Keratinocyte (primary cell): ENCODE data around the gene TSC22D3. TPM values are rescaled to one million over a fixed set of nuclear protein-coding genes. Genes with fewer than 3 reads are reported as not detected.
"Not testable (repeated sequence)": the region's sequence is repeated elsewhere in the genome, so short reads cannot be mapped to it uniquely, and the experiment has no call there.

Experiments
- DNase-seq: peaks from one replicate; pipeline ENCODE4 v3.0.0-alpha.2; 2011; ENCODE audit warnings: low read depth, missing footprints, low spot score
- FAIRE-seq: peaks from 2 replicates; lab custom pipeline; 2011; peaks lifted over from hg19 to GRCh38; lab: Jason Lieb, UNC
- H2AFZ ChIP-seq: 2 replicates; pipeline ENCODE4 v1.6.0; 2012; ENCODE audit warnings: low read length, control low read depth, inconsistent platforms; ENCODE audit not compliant: control insufficient read depth
- H3K27ac ChIP-seq: 2 replicates; pipeline ENCODE4 v1.5.1; 2011; ENCODE audit warnings: low read length; ENCODE audit not compliant: control insufficient read depth, insufficient read depth
- H3K27me3 ChIP-seq: 3 replicates; pipeline ENCODE4 v1.6.0; 2011; ENCODE audit warnings: low read length; ENCODE audit not compliant: control insufficient read depth, insufficient read depth; ENCODE audit errors: extremely low read depth
- H3K36me3 ChIP-seq, 2 experiments: 2 replicates in 1 of 2; 3 replicates in 1 of 2; pipeline ENCODE4 v1.5.1; 2011; ENCODE audit warnings: low read length in 2 of 2, mild to moderate bottlenecking in 1 of 2; ENCODE audit not compliant: control insufficient read depth in 2 of 2, insufficient read depth in 2 of 2; ENCODE audit errors: extremely low read depth in 1 of 2
- H3K4me1 ChIP-seq: 3 replicates; pipeline ENCODE4 v1.5.1; 2011; ENCODE audit warnings: low read length; ENCODE audit not compliant: control insufficient read depth, insufficient read depth; ENCODE audit errors: extremely low read depth
- H3K4me2 ChIP-seq: 3 replicates; pipeline ENCODE4 v1.6.0; 2011; ENCODE audit warnings: low read depth, low read length; ENCODE audit not compliant: control insufficient read depth, insufficient read depth; ENCODE audit errors: extremely low read depth
- H3K4me3 ChIP-seq, 3 experiments: fragments of 200-600 bp in 1 of 3; sonication (generic) in 1 of 3; 2 replicates in 2 of 3; 3 replicates in 1 of 3; pipeline ENCODE4 v1.5.1; 2011 to 2016; ENCODE audit warnings: low read length in 3 of 3, mild to moderate bottlenecking in 3 of 3, control low read depth in 2 of 3, inconsistent platforms in 1 of 3, low read depth in 1 of 3, mixed read lengths in 1 of 3, mixed run types in 1 of 3, moderate library complexity in 1 of 3; ENCODE audit not compliant: control insufficient read depth in 2 of 3, insufficient read depth in 2 of 3; ENCODE audit errors: extremely low read depth in 1 of 3
- H3K79me2 ChIP-seq: 2 replicates; pipeline ENCODE4 v1.6.0; 2012; ENCODE audit warnings: low read length; ENCODE audit not compliant: control insufficient read depth, insufficient read depth
- H3K9ac ChIP-seq: 3 replicates; pipeline ENCODE4 v1.6.0; 2011; ENCODE audit warnings: low read length; ENCODE audit not compliant: control insufficient read depth, insufficient read depth; ENCODE audit errors: extremely low read depth
- H3K9me1 ChIP-seq: 3 replicates; pipeline ENCODE4 v1.6.0; 2011; ENCODE audit warnings: low read length; ENCODE audit not compliant: control insufficient read depth, insufficient read depth; ENCODE audit errors: extremely low read depth
- H3K9me3 ChIP-seq: 2 replicates; pipeline ENCODE4 v1.5.1; 2012; ENCODE audit warnings: low read depth, low read length; ENCODE audit not compliant: control insufficient read depth
- H4K20me1 ChIP-seq: 3 replicates; pipeline ENCODE4 v1.6.0; 2011; ENCODE audit warnings: low read length; ENCODE audit not compliant: control insufficient read depth, insufficient read depth; ENCODE audit errors: extremely low read depth
- CTCF ChIP-seq, 3 experiments: IDR thresholded peaks in 1 of 3; conservative IDR thresholded peaks in 1 of 3; optimal IDR thresholded peaks in 1 of 3; 2 replicates in 2 of 3; 3 replicates in 1 of 3; pipeline versions ENCODE3 to v1.5.1; 2011; ENCODE audit warnings: low read length in 3 of 3, mild to moderate bottlenecking in 3 of 3, moderate library complexity in 2 of 3, control low read depth in 1 of 3, inconsistent platforms in 1 of 3; ENCODE audit not compliant: insufficient read depth in 2 of 3; ENCODE audit errors: extremely low read depth in 1 of 3
- EZH2 ChIP-seq: IDR thresholded peaks from one replicate; pipeline ENCODE4 v1.6.1; 2012; ENCODE audit warnings: inconsistent platforms, mild to moderate bottlenecking, low read length, moderate library complexity
- dilution Hi-C: fragments of 300-500 bp; cut with MboI; formaldehyde crosslinking; loops from one replicate; pipeline ENCODE4 v1.7.0; 2020; ENCODE audit warnings: low sequenced_read_pairs; ENCODE audit not compliant: extremely low pct_ligation_motif_present
- polyA plus RNA-seq, 5 experiments: library from polyadenylated mRNA; depleted of rRNA in 3 of 5; stranded (reverse) in 3 of 5; stranded (forward) in 1 of 5; unstranded in 1 of 5; fragments of >200 nt; gene quantifications; 1 replicate in 1 of 5; 2 replicates in 3 of 5; 3 replicates in 1 of 5; pipeline versions ENCODE4 v1.2.1 to v1.2.3, GENCODE V29; 2011 to 2012; ENCODE audit warnings: missing spikeins in 2 of 5, low read depth in 1 of 5, low replicate concordance in 1 of 5

Gene TSC22D3
- polyA plus RNA-seq, 1 donor (not counting 4 experiments of a cell fraction or from before 2014, with no cell fraction given), result 48.5 TPM

GRCh38 chrX:107823042-107823441 lies 47.5 kb upstream of the TSC22D3 start:
- TF ChIP-seq EZH2 (no peak), CTCF (optimal IDR thresholded peaks at IDR 0.05 in 1 of 3, IDR thresholded peaks at IDR 0.05 in 1 of 3, conservative IDR thresholded peaks at IDR 0.05 in 1 of 3; ENCODE audit: extremely low read depth in 1 of 3, insufficient read depth in 2 of 3, low read length in 3 of 3) (no peak)
- H3K27me3 ChIP-seq, result peaks cover 5% of the 10 kb centered on the region

GRCh38 chrX:107818900-107819521 lies 43.4 kb upstream of the TSC22D3 start:
- H3K36me3 ChIP-seq, result no peaks in the 10 kb centered on the region
- no peak overlapping the region for H3K4me2 ChIP-seq
- no peak overlapping the region for H2AFZ ChIP-seq
- no peak overlapping the region for H3K9ac ChIP-seq
- FAIRE-seq (no peak), DNase-seq (no peak)
- no peaks in the 10 kb centered on the region for H3K9me1 ChIP-seq
- TF ChIP-seq CTCF (optimal IDR thresholded peaks at IDR 0.05 in 1 of 3, IDR thresholded peaks at IDR 0.05 in 1 of 3, conservative IDR thresholded peaks at IDR 0.05 in 1 of 3; ENCODE audit: extremely low read depth in 1 of 3, insufficient read depth in 2 of 3, low read length in 3 of 3), result no peak
- TF ChIP-seq EZH2, result no peak
- no peaks in the 10 kb centered on the region for H3K79me2 ChIP-seq
- no peak overlapping the region for H3K4me3 ChIP-seq
- peaks cover 6% of the 10 kb centered on the region for H3K9me3 ChIP-seq
- no peaks in the 10 kb centered on the region for H3K4me1 ChIP-seq
- H3K27me3 ChIP-seq, result no peaks in the 10 kb centered on the region
- H4K20me1 ChIP-seq, result no peaks in the 10 kb centered on the region
- dilution Hi-C loops, result no loop called here
- H3K27ac ChIP-seq, result no peak overlapping the region

More at GRCh38 chrX:107823042-107823441, 47.5 kb upstream of the TSC22D3 start:
- Histone ChIP-seq H3K9me3 (peaks cover 6% of the 10 kb centered on the region), H3K79me2 (peaks cover 2% of the 10 kb centered on the region), H2AFZ (no peak overlapping the region), H3K9me1 (no peaks in the 10 kb centered on the region), H3K36me3 (no peaks in the 10 kb centered on the region), H3K9ac (no peak overlapping the region), H3K4me3 (no peak overlapping the region), H3K4me2 (no peak overlapping the region), H4K20me1 (no peaks in the 10 kb centered on the region), H3K27ac (no peak overlapping the region), H3K4me1 (no peaks in the 10 kb centered on the region)
- DNase-seq (no peak), FAIRE-seq (no peak)
- dilution Hi-C loops, result no loop called here

- DNase-seq, H3K9me3 ChIP-seq, H3K4me2 ChIP-seq, H3K27me3 ChIP-seq, H3K9me1 ChIP-seq, H3K9ac ChIP-seq, H3K4me1 ChIP-seq, H2AFZ ChIP-seq, H3K27ac ChIP-seq, FAIRE-seq, dilution Hi-C loops, H4K20me1 ChIP-seq, H3K79me2 ChIP-seq, H3K36me3 ChIP-seq, H3K4me3 ChIP-seq: not testable (repeated sequence)
These were observed 34.5 kb upstream of the TSC22D3 start for GRCh38 chrX:107810053-107810452.
